OCI-LY1 (cell line): ENCODE data around the gene KCNIP3.

ENCODE experiments used
- CTCF ChIP-seq: fragments of 200-600 bp; sonication (generic), shearing (Covaris generic); IDR thresholded peaks from 2 replicates; pipeline ENCODE4 v1.5.1; 2017; ENCODE audit warnings: mild to moderate bottlenecking, antibody characterized with exemption, low read length, moderate library complexity, mixed read lengths
- EZH2 ChIP-seq: fragments of 200-600 bp; sonication (generic), shearing (Covaris generic); IDR thresholded peaks from 2 replicates; pipeline ENCODE4 v1.8.0; 2017; ENCODE audit warnings: borderline replicate concordance, mixed run types, mild to moderate bottlenecking, antibody characterized with exemption, low read length, moderate library complexity, mixed read lengths

GRCh38 chr2:95344656-95345055 is 47.5 kb downstream of the KCNIP3 start:
- TF ChIP-seq CTCF (no peak), EZH2 (no peak)
